GM19467 (cell line): ENCODE measurements around the gene RNF217.
"Not testable (repeated sequence)": the region's sequence is repeated elsewhere in the genome, so short reads cannot be mapped to it uniquely, and the experiment has no call there.

Source experiments
- ATAC-seq: cut with Tn5 transposase; IDR thresholded peaks from one replicate; pipeline ENCODE4 v1.9.1; 2021; ENCODE audit warnings: mild to moderate bottlenecking, moderate library complexity; ENCODE audit not compliant: unreplicated experiment

RNF217 gene

GRCh38 chr6:125013938-125014660 is 51.9 kb downstream of the RNF217 start:
- no peak for ATAC-seq

GRCh38 chr6:125014661-125014957 is 52.4 kb downstream of the RNF217 start:
- no peak for ATAC-seq

- no peak for ATAC-seq
Measured at GRCh38 chr6:125015152-125015551, 52.9 kb downstream of the RNF217 start.

- ATAC-seq = no peak
Measured at GRCh38 chr6:125018136-125018535, 55.9 kb downstream of the RNF217 start.

- ATAC-seq = no peak
Measured at GRCh38 chr6:125019281-125019680, 57.0 kb downstream of the RNF217 start.

- no peak for ATAC-seq
Measured at GRCh38 chr6:125019918-125020317, 57.7 kb downstream of the RNF217 start.

GRCh38 chr6:125020385-125020784 is 58.1 kb downstream of the RNF217 start:
- no peak for ATAC-seq

- ATAC-seq = no peak
Measured at GRCh38 chr6:125022391-125022989, 60.3 kb downstream of the RNF217 start.

GRCh38 chr6:125025164-125025854 is 63.1 kb downstream of the RNF217 start:
- ATAC-seq = no peak

GRCh38 chr6:125027287-125027686 is 65.0 kb downstream of the RNF217 start:
- no peak for ATAC-seq

- no peak for ATAC-seq
Measured at GRCh38 chr6:125030969-125031368, 68.7 kb downstream of the RNF217 start.

- no peak for ATAC-seq
Measured at GRCh38 chr6:125031385-125031784, 69.1 kb downstream of the RNF217 start.

GRCh38 chr6:125034929-125035328 is 72.7 kb downstream of the RNF217 start:
- ATAC-seq = not testable (repeated sequence)

GRCh38 chr6:125036486-125036885 is 74.2 kb downstream of the RNF217 start:
- not testable (repeated sequence) for ATAC-seq

- ATAC-seq = no peak
Measured at GRCh38 chr6:125037827-125038226, 75.6 kb downstream of the RNF217 start.

GRCh38 chr6:125038925-125039324 is 76.7 kb downstream of the RNF217 start:
- ATAC-seq = no peak

GRCh38 chr6:125041740-125042459 is 79.7 kb downstream of the RNF217 start:
- ATAC-seq = no peak

- ATAC-seq = no peak
Measured at GRCh38 chr6:125044066-125044465, 81.8 kb downstream of the RNF217 start.

- no peak for ATAC-seq
Measured at GRCh38 chr6:125044667-125045066, 82.4 kb downstream of the RNF217 start.

- no peak for ATAC-seq
Measured at GRCh38 chr6:125046107-125046925, 84.1 kb downstream of the RNF217 start.

- no peak for ATAC-seq
Measured at GRCh38 chr6:125048274-125048673, 86.0 kb downstream of the RNF217 start.
